Thoracic aorta (tissue), 2 donors: ENCODE measurements around the gene CCDC157. TPM values are rescaled to one million over a fixed set of nuclear protein-coding genes. Genes with fewer than 3 reads are reported as not detected.
"Not testable (repeated sequence)": the region's sequence is repeated elsewhere in the genome, so short reads cannot be mapped to it uniquely, and the experiment has no call there.

Source experiments
- ATAC-seq: fragments of 150-250 bp; one replicate; pipeline ENCODE4 v1.8.0; 2017; ENCODE audit warnings: low read depth; ENCODE audit not compliant: insufficient number of reproducible peaks, low FRiP score
- DNase-seq: peaks from one replicate; pipeline ENCODE4 v3.0.0-alpha.2; 2020; ENCODE audit warnings: low spot score
- H3K27ac ChIP-seq, 2 donors: fragments of 200-600 bp; sonication (generic); 1 replicate in 1 of 2; 2 replicates in 1 of 2; pipeline ENCODE4 v1.5.1; 2016; ENCODE audit warnings: mild to moderate bottlenecking in 2 of 2, moderate library complexity in 2 of 2
- H3K27me3 ChIP-seq: fragments of 200-600 bp; sonication (generic); replicated peaks from 2 replicates; pipeline ENCODE4 v1.6.0; 2016; ENCODE audit warnings: mild to moderate bottlenecking; ENCODE audit not compliant: insufficient read depth
- H3K36me3 ChIP-seq: fragments of 200-600 bp; sonication (generic); one replicate; pipeline ENCODE4 v1.5.1; 2016
- H3K4me1 ChIP-seq, 2 donors: fragments of 200-600 bp; sonication (generic); 1 replicate in 1 of 2; 2 replicates in 1 of 2; pipeline versions ENCODE4 v1.5.1 to v1.6.0; 2016; ENCODE audit warnings: low read depth in 2 of 2, mild to moderate bottlenecking in 1 of 2; ENCODE audit not compliant: control insufficient read depth in 1 of 2
- H3K4me3 ChIP-seq: fragments of 200-600 bp; sonication (generic); 2 replicates; pipeline ENCODE4 v1.5.1; 2016; ENCODE audit warnings: mild to moderate bottlenecking
- H3K9me3 ChIP-seq: fragments of 200-600 bp; sonication (generic); 2 replicates; pipeline ENCODE4 v1.5.1; 2016
- CTCF ChIP-seq: fragments of 200-600 bp; sonication (generic); IDR thresholded peaks from one replicate; pipeline ENCODE4 v1.5.1; 2019; ENCODE audit warnings: antibody characterized with exemption
- total RNA-seq, 2 donors: library from RNA; depleted of rRNA; stranded (reverse); fragments of >200 nt; gene quantifications; one replicate each; pipeline versions ENCODE4 v1.1.0 to v1.2.3, GENCODE V29; 2016

Gene CCDC157
- total RNA-seq, 2 donors from 2014 or later: 0.27 to 2.9 TPM

GRCh38 chr22:30397656-30398635 lies 41.1 kb downstream of the CCDC157 start:
- no peak for DNase-seq
- Histone ChIP-seq H3K27me3 (no peaks in the 10 kb centered on the region), H3K27ac (peak overlapping the region in 1 of 2 donors; percentile 6), H3K4me1 (peaks cover 3 to 26% of the 10 kb centered on the region in 2 donors), H3K36me3 (no peaks in the 10 kb centered on the region), H3K9me3 (no peaks in the 10 kb centered on the region), H3K4me3 (peak overlapping the region; percentile 90)
- ATAC-seq: no peak
- TF ChIP-seq CTCF: no peak

DNA sequence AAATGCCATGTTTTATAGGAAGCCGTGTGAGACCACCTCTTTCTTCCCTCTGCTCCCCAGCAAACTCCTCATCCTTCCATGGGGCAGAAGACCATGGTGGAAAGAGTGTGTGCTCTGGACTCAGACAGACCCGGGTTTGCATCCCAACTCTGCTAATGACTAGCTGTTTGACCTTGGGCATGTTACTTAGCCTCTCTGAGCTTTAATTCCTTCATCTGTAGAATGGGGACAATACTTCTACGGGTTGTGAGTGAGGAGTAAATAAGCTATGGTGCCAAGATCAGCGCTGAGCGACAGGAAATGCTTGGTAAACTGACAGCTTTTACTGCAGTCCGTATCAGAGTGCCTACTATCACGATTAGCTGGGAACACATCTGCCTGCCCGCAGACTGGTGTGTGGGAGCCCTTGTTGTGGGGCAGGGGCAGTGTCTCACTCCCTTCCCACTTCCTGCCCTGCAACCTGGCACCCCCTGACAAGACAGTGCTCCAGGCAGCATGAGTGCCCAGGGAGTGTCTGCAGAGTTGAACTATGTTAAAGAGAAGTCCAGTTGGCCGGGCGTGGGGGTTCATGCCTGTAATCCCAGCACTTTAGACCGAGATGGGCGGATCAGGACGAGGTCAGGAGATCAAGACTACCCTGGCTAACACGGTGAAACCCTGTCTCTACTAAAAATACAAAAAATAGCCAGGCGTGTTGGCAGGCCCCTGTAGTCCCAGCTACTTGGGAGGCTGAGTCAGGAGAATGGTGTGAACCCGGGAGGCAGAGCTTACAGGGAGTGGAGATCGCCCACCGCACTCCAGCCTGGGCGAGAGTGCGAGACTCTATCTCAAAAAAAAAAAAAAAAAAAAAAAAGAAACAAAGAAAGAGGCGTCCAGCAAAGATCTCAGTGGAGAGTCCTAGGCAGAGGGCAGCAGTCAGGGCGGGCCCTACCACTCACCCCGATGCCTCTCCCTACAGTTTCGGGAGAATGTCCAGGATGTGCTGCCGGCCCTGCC lies 42.2 kb downstream of the CCDC157 start:
- ATAC-seq (no peak), DNase-seq (no peak)
- no peak overlapping the region for H3K27ac ChIP-seq
- no peak for TF ChIP-seq CTCF
- no peaks in the 10 kb centered on the region for H3K9me3 ChIP-seq
- no peaks in the 10 kb centered on the region for H3K36me3 ChIP-seq
- H3K4me3 ChIP-seq: no peak overlapping the region
- H3K27me3 ChIP-seq: no peaks in the 10 kb centered on the region
- peaks cover 3 to 26% of the 10 kb centered on the region in 2 donors for H3K4me1 ChIP-seq

DNA sequence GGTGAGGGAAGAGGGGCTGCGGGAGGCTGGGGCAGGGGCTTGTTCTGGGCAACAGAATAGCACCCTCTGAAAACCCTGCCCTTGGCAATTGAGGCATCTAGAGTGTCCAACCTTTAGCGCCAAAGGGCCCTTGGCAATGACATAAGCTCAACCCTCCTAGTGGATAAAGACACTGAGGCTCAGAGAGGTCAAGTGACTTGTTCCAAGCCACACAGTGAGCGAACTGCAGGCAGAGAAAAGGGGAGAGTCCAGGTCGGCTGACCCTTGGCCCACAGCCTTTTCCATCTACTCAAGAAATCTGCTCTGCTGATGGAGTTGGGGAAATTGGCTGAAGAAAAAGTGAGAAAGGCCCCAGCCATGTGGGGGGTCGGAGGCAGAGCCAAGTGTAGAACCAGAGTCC lies 42.9 kb downstream of the CCDC157 start:
- no peak for TF ChIP-seq CTCF
- Histone ChIP-seq H3K4me3 (no peak overlapping the region), H3K27me3 (no peaks in the 10 kb centered on the region), H3K9me3 (no peaks in the 10 kb centered on the region), H3K4me1 (peaks cover 3 to 26% of the 10 kb centered on the region in 2 donors), H3K27ac (no peak overlapping the region), H3K36me3 (no peaks in the 10 kb centered on the region)
- ATAC-seq (no peak), DNase-seq (no peak)

DNA sequence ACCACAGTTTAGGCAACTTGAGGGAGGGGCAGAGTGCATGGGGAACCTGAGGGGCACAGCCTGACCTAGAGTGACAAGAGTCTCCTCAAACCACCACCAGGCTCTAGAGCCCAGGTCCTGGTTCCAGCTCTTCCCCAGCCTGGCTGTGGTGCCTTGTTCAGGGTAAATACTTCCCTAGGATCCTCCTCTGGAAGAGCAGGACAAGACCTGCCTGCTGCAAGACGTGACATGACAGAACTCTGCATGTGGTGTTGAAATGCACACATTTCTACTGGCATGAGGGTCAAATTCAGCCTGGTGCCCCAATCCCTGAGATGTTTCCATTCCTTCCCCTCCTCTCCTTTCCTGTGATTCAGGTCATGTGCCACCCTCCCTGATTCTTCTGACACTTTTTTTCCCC lies 43.4 kb downstream of the CCDC157 start:
- Histone ChIP-seq H3K4me3 (no peak overlapping the region), H3K27ac (no peak overlapping the region), H3K36me3 (no peaks in the 10 kb centered on the region), H3K4me1 (peaks cover 3 to 26% of the 10 kb centered on the region in 2 donors), H3K9me3 (no peaks in the 10 kb centered on the region), H3K27me3 (no peaks in the 10 kb centered on the region)
- no peak for ATAC-seq
- TF ChIP-seq CTCF: no peak
- no peak for DNase-seq

DNA sequence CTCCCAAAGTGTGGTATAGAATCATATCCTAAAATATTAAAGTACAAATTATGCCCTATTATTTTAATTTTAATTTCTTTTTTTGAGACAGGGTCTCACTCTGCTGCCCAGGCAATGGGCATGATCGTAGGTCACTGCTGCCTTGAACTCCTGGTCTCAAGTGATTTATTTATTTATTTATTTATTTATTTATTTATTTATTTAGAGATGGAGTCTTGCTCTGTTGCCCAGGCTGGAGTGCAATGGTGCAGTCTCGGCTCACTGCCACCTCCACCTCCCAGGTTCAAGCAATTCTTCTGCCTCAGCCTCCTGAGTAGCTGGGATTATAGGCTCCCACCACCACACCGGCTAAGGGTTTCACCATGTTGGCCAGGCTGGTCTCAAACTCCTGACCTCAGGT lies 44.2 kb downstream of the CCDC157 start:
- H3K27ac ChIP-seq, H3K36me3 ChIP-seq, DNase-seq, H3K27me3 ChIP-seq, H3K4me3 ChIP-seq, H3K9me3 ChIP-seq, ATAC-seq: not testable (repeated sequence)
- H3K4me1 ChIP-seq: peaks cover 3 to 26% of the 10 kb centered on the region in 2 donors
